CD4-positive, alpha-beta T cell (primary cell): ENCODE results near the gene BPHL. TPM values are rescaled to one million over a fixed set of nuclear protein-coding genes. Genes with fewer than 3 reads are reported as not detected.

Source experiments
- ATAC-seq: fragments of 200-7000 bp; cut with Tn5 transposase; one replicate; pipeline ENCODE4 v1.10.0; 2022; ENCODE audit warnings: mild to moderate bottlenecking; ENCODE audit not compliant: poor library complexity
- CTCF ChIA-PET: fragments of 350-600 bp; sonication (Branson Sonifier 250); formaldehyde crosslinking; loops from one replicate; lab custom pipeline; 2021; ENCODE audit warnings: antibody characterized with exemption, inconsistent platforms; lab: Charles Lee
- POLR2A ChIA-PET: fragments of 350-600 bp; sonication (Branson Sonifier 250); formaldehyde crosslinking; loops from one replicate; lab custom pipeline; 2021; ENCODE audit warnings: antibody characterized with exemption, inconsistent platforms; lab: Charles Lee
- DNase-seq, 14 experiments: peaks; one replicate each; pipeline ENCODE4 v3.0.0-alpha.2; 2013 to 2020; ENCODE audit warnings: mixed read lengths in 2 of 14
- H3K27ac ChIP-seq, 2 donors: one replicate each; pipeline versions ENCODE4 v1.5.1 to v1.7.0; 2013; ENCODE audit warnings: low read length in 2 of 2, low read depth in 1 of 2, mild to moderate bottlenecking in 1 of 2
- H3K27me3 ChIP-seq, 2 experiments: 1 replicate in 1 of 2; 2 replicates in 1 of 2; pipeline versions ENCODE4 v1.6.1 to v1.7.0; 2013; ENCODE audit warnings: low read length in 2 of 2, control low read depth in 1 of 2, mild to moderate bottlenecking in 1 of 2, moderate library complexity in 1 of 2; ENCODE audit not compliant: insufficient read depth in 2 of 2, control insufficient read depth in 1 of 2
- H3K36me3 ChIP-seq: one replicate; pipeline ENCODE4 v1.6.1; 2013; ENCODE audit warnings: low read length, control low read depth; ENCODE audit not compliant: insufficient read depth
- H3K4me1 ChIP-seq: one replicate; pipeline ENCODE4 v1.6.1; 2013; ENCODE audit warnings: low read length, control low read depth; ENCODE audit not compliant: insufficient read depth
- H3K4me3 ChIP-seq: one replicate; pipeline ENCODE4 v1.5.1; 2013; ENCODE audit warnings: mild to moderate bottlenecking, low read length, moderate library complexity
- H3K9me3 ChIP-seq, 2 experiments: 1 replicate in 1 of 2; 2 replicates in 1 of 2; pipeline versions ENCODE4 v1.6.1 to v1.7.0; 2013; ENCODE audit warnings: low read length in 2 of 2, mild to moderate bottlenecking in 2 of 2, control low read depth in 1 of 2, moderate library complexity in 1 of 2; ENCODE audit not compliant: control insufficient read depth in 1 of 2, insufficient read depth in 1 of 2
- H3K27ac Mint-ChIP-seq: one replicate; pipeline ENCODE4 v1.8.0; 2020; ENCODE audit warnings: mixed read lengths
- H3K27me3 Mint-ChIP-seq: one replicate; pipeline ENCODE4 v1.8.0; 2021; ENCODE audit warnings: mixed read lengths
- H3K36me3 Mint-ChIP-seq: one replicate; pipeline ENCODE4 v1.8.0; 2021; ENCODE audit warnings: low read depth, mixed read lengths
- H3K4me1 Mint-ChIP-seq: one replicate; pipeline ENCODE4 v1.8.0; 2021; ENCODE audit warnings: low read depth, mixed read lengths
- H3K4me3 Mint-ChIP-seq: one replicate; pipeline ENCODE4 v1.8.0; 2020; ENCODE audit warnings: mild to moderate bottlenecking, mixed read lengths
- H3K9me3 Mint-ChIP-seq: one replicate; pipeline ENCODE4 v1.8.0; 2020; ENCODE audit warnings: mixed read lengths
- CTCF ChIP-seq: fragments of 200-600 bp; IDR thresholded peaks from one replicate; pipeline ENCODE4 v1.8.0; 2022; ENCODE audit warnings: antibody characterized with exemption, mild to moderate bottlenecking
- intact Hi-C, 2 experiments: fragments of 100-400 bp; cut with DNase I in 1 of 2; cut with micrococcal nuclease in 1 of 2; formaldehyde crosslinking; loops; one replicate each; pipeline versions ENCODE4 v1.15.1 to v1.9.0; 2023 to 2025; cut with DNase I, micrococcal nuclease
- total RNA-seq, 174 experiments: library from RNA in 2 of 174; stranded (reverse) in 2 of 174; gene quantifications; one replicate each; pipeline ENCODE4 v1.2.3 and lab custom pipeline; 2021 to 2026

BPHL gene
- total RNA-seq, 2 experiments from 2014 or later, result 5.2 to 5.7 TPM

- H3K4me1 ChIP-seq, result peaks cover 6% of the 10 kb centered on the region
- H3K27ac ChIP-seq, result no peak overlapping the region
- ATAC-seq (no peak), DNase-seq (no peak)
- Mint-ChIP-seq H3K4me1 (peaks cover 4% of the 10 kb centered on the region), H3K27me3 (no peaks in the 10 kb centered on the region), H3K4me3 (no peak overlapping the region), H3K9me3 (peaks cover 3% of the 10 kb centered on the region), H3K36me3 (peaks cover 63% of the 10 kb centered on the region), H3K27ac (no peak overlapping the region)
- intact Hi-C loops, result no loop called here
- TF ChIP-seq CTCF, result no peak
- ChIA-PET POLR2A (no interaction called here), CTCF (no interaction called here)
- no peak overlapping the region for H3K4me3 ChIP-seq
- no peaks in the 10 kb centered on the region for H3K27me3 ChIP-seq
- H3K36me3 ChIP-seq, result peaks cover 63% of the 10 kb centered on the region
- H3K9me3 ChIP-seq, result no peaks in the 10 kb centered on the region
Measured at GRCh38 chr6:3088968-3089367, 29.5 kb upstream of the BPHL start.

- H3K27me3 ChIP-seq, result no peaks in the 10 kb centered on the region
- H3K4me3 ChIP-seq, result no peak overlapping the region
- no peak overlapping the region for H3K4me3 Mint-ChIP-seq
- CTCF ChIA-PET, result no interaction called here
- TF ChIP-seq CTCF, result no peak
- peaks cover 3% of the 10 kb centered on the region for H3K9me3 Mint-ChIP-seq
- intact Hi-C loops, result no loop called here
- POLR2A ChIA-PET, result no interaction called here
- DNase-seq (no peak), ATAC-seq (no peak)
- H3K27me3 Mint-ChIP-seq, result no peaks in the 10 kb centered on the region
- H3K27ac ChIP-seq, result no peak overlapping the region
- peaks cover 6% of the 10 kb centered on the region for H3K4me1 ChIP-seq
- H3K27ac Mint-ChIP-seq, result no peak overlapping the region
- peaks cover 63% of the 10 kb centered on the region for H3K36me3 Mint-ChIP-seq
- no peaks in the 10 kb centered on the region for H3K4me1 Mint-ChIP-seq
- H3K36me3 ChIP-seq, result peaks cover 58% of the 10 kb centered on the region
- no peaks in the 10 kb centered on the region for H3K9me3 ChIP-seq
Measured at GRCh38 chr6:3090013-3090412, 28.5 kb upstream of the BPHL start.

- H3K27ac Mint-ChIP-seq, result no peak overlapping the region
- POLR2A ChIA-PET, result no interaction called here
- CTCF ChIA-PET, result no interaction called here
Measured at GRCh38 chr6:3094815-3095214, 23.7 kb upstream of the BPHL start.

More at GRCh38 chr6:3094815-3095214, 23.7 kb upstream of the BPHL start:
- TF ChIP-seq CTCF, result no peak
- no peaks in the 10 kb centered on the region for H3K4me1 ChIP-seq
- Mint-ChIP-seq H3K9me3 (peaks cover 3% of the 10 kb centered on the region), H3K27me3 (no peaks in the 10 kb centered on the region), H3K4me3 (no peak overlapping the region), H3K36me3 (peaks cover 59% of the 10 kb centered on the region), H3K4me1 (no peaks in the 10 kb centered on the region)
- intact Hi-C loops, result no loop called here
- no peaks in the 10 kb centered on the region for H3K27me3 ChIP-seq
- DNase-seq (no peak), ATAC-seq (no peak)
- H3K27ac ChIP-seq, result no peak overlapping the region
- peaks cover 52% of the 10 kb centered on the region for H3K36me3 ChIP-seq
- no peaks in the 10 kb centered on the region for H3K9me3 ChIP-seq
- H3K4me3 ChIP-seq, result no peak overlapping the region
